Body of pancreas (tissue), 4 donors: ENCODE results near the gene IER2. TPM values are rescaled to one million over a fixed set of nuclear protein-coding genes. Genes with fewer than 3 reads are reported as not detected.
A peak's percentile ranks its signal among the peaks of the same experiment; 100 is the strongest.
"Not testable (repeated sequence)": the region's sequence is repeated elsewhere in the genome, so short reads cannot be mapped to it uniquely, and the experiment has no call there.

ENCODE experiments used
- ATAC-seq: fragments of 150-250 bp; one replicate; pipeline ENCODE4 v1.9.1; 2016
- DNase-seq, 4 donors: peaks; one replicate each; pipeline ENCODE4 v3.0.0-alpha.2; 2019
- H3K27ac ChIP-seq, 4 donors: fragments of 200-600 bp; sonication (generic); 1 replicate in 3 of 4; 2 replicates in 1 of 4; pipeline versions ENCODE4 v1.5.1 to v1.6.1; 2016 to 2019; ENCODE audit warnings: mild to moderate bottlenecking in 1 of 4, mixed read lengths in 1 of 4, moderate library complexity in 1 of 4
- H3K27me3 ChIP-seq, 2 donors: fragments of 200-600 bp; sonication (generic); one replicate each; pipeline ENCODE4 v1.6.0; 2016; ENCODE audit warnings: mild to moderate bottlenecking in 1 of 2
- H3K36me3 ChIP-seq, 2 donors: fragments of 200-600 bp; sonication (generic); replicated peaks in 1 of 2; 2 replicates each; pipeline ENCODE4 v1.5.1; 2016; ENCODE audit warnings: low read depth in 2 of 2; ENCODE audit not compliant: insufficient read depth in 1 of 2
- H3K4me1 ChIP-seq: fragments of 200-600 bp; sonication (generic); one replicate; pipeline ENCODE4 v1.6.0; 2016
- H3K4me3 ChIP-seq, 2 donors: fragments of 200-600 bp; sonication (generic); 1 replicate in 1 of 2; 2 replicates in 1 of 2; pipeline ENCODE4 v1.5.1; 2016 to 2019
- H3K9me3 ChIP-seq, 3 donors: fragments of 200-600 bp; sonication (generic); 1 replicate in 2 of 3; 2 replicates in 1 of 3; pipeline ENCODE4 v1.5.1; 2016
- POLR2A ChIP-seq, 3 donors: fragments of 450-650 bp; IDR thresholded peaks; one replicate each; pipeline ENCODE4 v1.6.1; 2016; ENCODE audit warnings: antibody characterized with exemption in 3 of 3, mild to moderate bottlenecking in 2 of 3
- WGBS, 2 donors: methylation state at CpG; one replicate each; pipeline ENCODE4 v1.1.5; 2017; 5-methylcytosine and 5-hydroxymethylcytosine counted together
- intact Hi-C: fragments of 100-400 bp; cut with DNase I; formaldehyde crosslinking; loops from one replicate; pipeline ENCODE4 v1.15.1; 2023
- total RNA-seq, 2 donors: library from RNA; depleted of rRNA; stranded (reverse); fragments of >200 nt; gene quantifications; one replicate each; pipeline ENCODE4 v1.1.0, GENCODE V29; 2016
- TF ChIP-seq, protein P1 (sequence below), 7 experiments: fragments of 450-650 bp in 4 of 7; fragments of 200-600 bp in 3 of 7; sonication (generic) in 3 of 7; IDR thresholded peaks; one replicate each; pipeline ENCODE4 v1.5.1; 2016 to 2019; ENCODE audit warnings: antibody characterized with exemption in 7 of 7

IER2 gene
- total RNA-seq, 2 donors from 2014 or later = 162 to 857 TPM

DNA sequence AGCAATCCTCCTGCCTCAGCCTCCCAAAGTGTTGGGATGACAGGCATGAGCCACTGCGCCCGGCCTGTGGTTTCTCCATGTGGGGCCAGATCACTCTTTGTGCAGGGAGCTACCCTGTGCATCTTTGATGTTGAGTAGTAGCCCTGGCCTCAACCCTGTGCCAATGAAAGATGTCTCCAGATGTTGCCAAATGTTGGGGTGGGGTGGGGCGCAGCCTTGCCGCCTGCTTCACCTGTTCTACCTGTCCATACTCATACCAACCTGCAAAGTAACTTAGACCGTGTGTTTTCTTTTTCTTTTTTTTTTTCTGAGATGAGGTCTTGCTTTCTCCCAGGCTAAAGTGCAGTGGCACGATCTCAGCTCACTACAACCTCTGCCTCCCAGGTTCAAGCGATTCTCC, 20.9 kb downstream of the IER2 start:
- Histone ChIP-seq H3K4me1 (peaks cover 35% of the 10 kb centered on the region), H3K4me3 (no peak overlapping the region), H3K9me3 (no peaks in the 10 kb centered on the region), H3K27me3 (no peaks in the 10 kb centered on the region), H3K27ac (no peak overlapping the region), H3K36me3 (no peaks in the 10 kb centered on the region)
- TF ChIP-seq, protein P1, sequence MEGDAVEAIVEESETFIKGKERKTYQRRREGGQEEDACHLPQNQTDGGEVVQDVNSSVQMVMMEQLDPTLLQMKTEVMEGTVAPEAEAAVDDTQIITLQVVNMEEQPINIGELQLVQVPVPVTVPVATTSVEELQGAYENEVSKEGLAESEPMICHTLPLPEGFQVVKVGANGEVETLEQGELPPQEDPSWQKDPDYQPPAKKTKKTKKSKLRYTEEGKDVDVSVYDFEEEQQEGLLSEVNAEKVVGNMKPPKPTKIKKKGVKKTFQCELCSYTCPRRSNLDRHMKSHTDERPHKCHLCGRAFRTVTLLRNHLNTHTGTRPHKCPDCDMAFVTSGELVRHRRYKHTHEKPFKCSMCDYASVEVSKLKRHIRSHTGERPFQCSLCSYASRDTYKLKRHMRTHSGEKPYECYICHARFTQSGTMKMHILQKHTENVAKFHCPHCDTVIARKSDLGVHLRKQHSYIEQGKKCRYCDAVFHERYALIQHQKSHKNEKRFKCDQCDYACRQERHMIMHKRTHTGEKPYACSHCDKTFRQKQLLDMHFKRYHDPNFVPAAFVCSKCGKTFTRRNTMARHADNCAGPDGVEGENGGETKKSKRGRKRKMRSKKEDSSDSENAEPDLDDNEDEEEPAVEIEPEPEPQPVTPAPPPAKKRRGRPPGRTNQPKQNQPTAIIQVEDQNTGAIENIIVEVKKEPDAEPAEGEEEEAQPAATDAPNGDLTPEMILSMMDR (IDR thresholded peaks at IDR 0.05) = no peak
- no peak for TF ChIP-seq POLR2A (IDR thresholded peaks at IDR 0.05)
- DNase-seq = no peak
- 92 to 96% methylated on average over 7 of the region's 7 CpGs for WGBS, 2 donors
- no peak for ATAC-seq
- intact Hi-C loops = no loop called here

DNA sequence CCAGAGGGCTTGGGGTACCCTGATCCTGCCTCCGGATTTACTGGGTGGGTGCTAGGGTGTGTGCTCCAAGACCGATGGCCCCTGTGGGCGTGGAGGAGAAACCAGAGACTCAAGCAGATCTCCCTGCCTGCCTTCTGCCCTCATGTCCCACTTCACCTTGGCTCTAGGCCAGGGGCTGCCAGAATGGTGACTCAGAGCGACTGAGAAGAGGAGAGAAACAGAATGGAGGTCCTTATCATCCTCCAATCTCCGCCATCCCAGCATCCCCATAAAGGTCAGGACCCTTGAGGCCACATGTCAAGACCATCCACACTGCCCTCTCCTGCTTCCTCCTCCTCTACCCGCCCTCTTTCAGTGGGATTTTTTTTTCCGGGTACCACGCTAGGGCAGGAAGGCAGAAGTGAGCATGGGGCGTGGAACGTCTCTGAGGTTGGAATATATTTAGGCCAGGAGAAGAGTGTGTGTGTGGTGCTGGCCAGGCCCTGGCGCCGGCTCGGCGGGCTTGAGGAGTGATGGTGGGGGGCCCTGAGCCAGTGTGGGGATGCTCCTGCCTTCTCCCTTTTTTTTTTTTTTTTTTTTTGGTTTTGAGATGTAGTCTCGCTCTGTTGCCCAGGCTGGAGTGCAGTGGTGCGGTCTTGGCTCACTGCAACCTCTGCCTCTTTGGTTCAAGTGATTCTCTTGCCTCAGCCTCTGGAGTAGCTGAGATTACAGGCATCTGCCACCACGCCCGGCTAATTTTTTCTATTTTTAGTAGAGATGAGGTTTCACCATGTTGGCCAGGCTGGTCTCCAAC, 22.3 kb downstream of the IER2 start:
- ATAC-seq = no peak
- no peaks in the 10 kb centered on the region for H3K27me3 ChIP-seq
- DNase-seq = peak; percentile 71 to 86 (median 78)
- no peaks in the 10 kb centered on the region for H3K36me3 ChIP-seq
- no peak for TF ChIP-seq POLR2A (IDR thresholded peaks at IDR 0.05)
- TF ChIP-seq, protein P1 (IDR thresholded peaks at IDR 0.05) = no peak
- peaks cover 23% of the 10 kb centered on the region for H3K4me1 ChIP-seq
- no peak overlapping the region for H3K4me3 ChIP-seq
- intact Hi-C loops = no loop called here
- no peaks in the 10 kb centered on the region for H3K9me3 ChIP-seq
- H3K27ac ChIP-seq = peak overlapping the region; percentile 51 to 73 (median 60)
- 53 to 78% methylated on average over 15 to 17 of the region's 18 CpGs for WGBS, 2 donors

DNA sequence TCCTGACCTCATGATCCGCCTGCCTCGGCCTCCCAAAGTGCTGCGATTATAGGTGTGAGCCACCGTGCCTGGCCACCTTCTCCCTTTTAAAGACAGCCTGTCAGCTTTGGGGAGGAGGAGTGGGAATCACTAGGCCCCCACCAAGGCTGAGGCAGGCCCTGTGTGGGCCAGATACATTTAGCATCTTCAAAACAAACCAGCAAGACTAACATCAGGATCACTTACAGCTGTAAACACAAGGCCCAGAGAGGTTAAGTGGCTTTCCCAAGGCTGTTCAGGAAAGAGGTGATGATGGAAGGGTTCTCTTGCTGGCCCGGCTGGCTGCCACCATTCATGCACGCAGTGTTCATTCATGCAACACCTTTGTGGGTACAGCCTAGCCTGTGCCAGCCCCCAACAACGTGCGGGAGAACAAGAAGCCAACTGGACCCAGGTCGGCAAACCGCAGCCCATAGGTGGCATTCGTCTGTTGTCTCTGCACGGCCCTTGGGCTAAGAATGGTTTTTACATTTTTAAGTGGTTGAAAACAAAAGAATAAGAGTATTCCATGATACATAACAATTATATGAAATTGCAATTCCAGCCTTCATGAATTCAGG, 23.0 kb downstream of the IER2 start:
- H3K9me3 ChIP-seq = no peaks in the 10 kb centered on the region
- WGBS, 2 donors = 89 to 91% methylated on average over 12 of the region's 12 CpGs
- TF ChIP-seq, protein P1 (IDR thresholded peaks at IDR 0.05) = no peak
- TF ChIP-seq POLR2A (IDR thresholded peaks at IDR 0.05) = no peak
- H3K36me3 ChIP-seq = no peaks in the 10 kb centered on the region
- DNase-seq (no peak), ATAC-seq (no peak)
- H3K4me1 ChIP-seq = peaks cover 18% of the 10 kb centered on the region
- intact Hi-C loops = no loop called here
- no peaks in the 10 kb centered on the region for H3K27me3 ChIP-seq
- peak overlapping the region in 1 of 4 donors; percentile 63 for H3K27ac ChIP-seq
- no peak overlapping the region for H3K4me3 ChIP-seq

DNA sequence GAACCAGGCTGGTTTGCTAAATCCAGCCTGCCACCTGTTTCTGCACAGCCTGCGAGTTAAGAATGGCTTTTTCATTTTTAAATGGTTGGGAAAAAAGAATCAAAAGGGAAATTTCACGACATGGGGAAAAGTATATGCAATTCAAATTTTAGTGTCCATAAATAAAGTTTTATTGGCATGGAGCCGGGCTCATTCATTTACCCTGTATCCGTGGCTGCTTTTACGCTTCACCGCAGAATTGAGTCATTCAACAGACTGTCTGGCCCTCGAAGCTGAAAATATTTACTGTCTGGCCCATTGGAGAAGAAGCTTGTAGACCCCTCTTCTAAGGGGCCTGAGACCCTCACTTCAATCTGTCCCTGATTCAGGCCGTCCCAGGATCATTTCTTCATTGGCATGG, 26.1 kb downstream of the IER2 start:
- peaks cover 9% of the 10 kb centered on the region for H3K4me1 ChIP-seq
- no peak for ATAC-seq
- no peak overlapping the region for H3K4me3 ChIP-seq
- H3K36me3 ChIP-seq = no peaks in the 10 kb centered on the region
- no peaks in the 10 kb centered on the region for H3K9me3 ChIP-seq
- no peak overlapping the region for H3K27ac ChIP-seq
- TF ChIP-seq POLR2A (IDR thresholded peaks at IDR 0.05) = no peak
- TF ChIP-seq, protein P1 (IDR thresholded peaks at IDR 0.05) = no peak
- no peaks in the 10 kb centered on the region for H3K27me3 ChIP-seq
- intact Hi-C loops = no loop called here
- WGBS, 2 donors = 90% methylated on average over 8 of the region's 8 CpGs
- DNase-seq = no peak

DNA sequence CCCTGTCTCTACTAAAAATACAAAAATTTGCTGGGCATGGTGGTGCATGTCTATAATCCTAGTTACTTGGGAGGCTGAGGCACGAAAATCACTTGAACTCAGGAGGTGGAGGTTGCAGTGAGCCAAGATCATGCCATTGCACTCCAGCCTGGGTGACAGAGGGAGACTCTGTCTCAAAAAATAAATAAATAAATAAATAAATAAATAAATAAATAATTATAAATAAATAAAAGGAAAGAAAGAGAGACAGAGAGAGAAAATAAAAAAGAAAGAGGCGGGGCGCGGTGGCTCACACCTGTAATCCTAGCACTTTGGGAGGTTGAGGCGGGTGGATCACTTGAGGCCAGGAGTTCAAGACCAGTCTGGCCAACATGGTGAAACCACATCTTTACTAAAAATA, 27.4 kb downstream of the IER2 start:
- H3K4me1 ChIP-seq, H3K27ac ChIP-seq, H3K36me3 ChIP-seq, H3K27me3 ChIP-seq, ATAC-seq, intact Hi-C loops, H3K4me3 ChIP-seq, H3K9me3 ChIP-seq, DNase-seq: not testable (repeated sequence)
- 89 to 94% methylated on average over 5 of the region's 5 CpGs for WGBS, 2 donors

DNA sequence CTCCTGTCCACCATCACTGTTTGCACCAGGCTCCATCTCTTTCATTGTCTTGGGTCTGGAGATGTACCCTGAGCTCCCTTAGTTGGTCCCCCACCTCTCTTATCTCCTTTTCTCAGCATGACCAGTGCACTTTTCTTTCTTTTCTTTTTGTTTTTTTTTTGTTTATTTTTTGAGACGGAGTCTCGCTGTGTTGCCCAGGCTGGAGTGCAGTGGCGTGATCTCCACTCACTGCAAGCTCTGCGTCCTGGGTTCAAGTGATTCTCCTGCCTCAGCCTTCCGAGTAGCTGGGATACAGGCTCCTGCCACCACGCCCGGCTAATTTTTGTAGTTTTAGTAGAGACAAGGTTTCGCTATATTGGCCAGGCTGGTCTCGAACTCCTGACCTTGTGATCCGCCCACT, 28.1 kb downstream of the IER2 start:
- H3K9me3 ChIP-seq, intact Hi-C loops, H3K36me3 ChIP-seq, ATAC-seq, H3K4me1 ChIP-seq, H3K27ac ChIP-seq, H3K4me3 ChIP-seq, H3K27me3 ChIP-seq, DNase-seq: not testable (repeated sequence)
- 79 to 89% methylated on average over 9 to 10 of the region's 10 CpGs for WGBS, 2 donors
